ENCODE measurements around the gene VCY.
"Not testable (repeated sequence)": the region's sequence is repeated elsewhere in the genome, so short reads cannot be mapped to it uniquely, and the experiment has no call there.

The VCY gene

GRCh38 chrY:13986373-13986772 lies at the start of gene VCY:
VCY (minus strand) TSS chrY:13986473; CDS start chrY:13986440, 33 bp downstream.
- not testable (repeated sequence) for DNase-seq

DNA sequence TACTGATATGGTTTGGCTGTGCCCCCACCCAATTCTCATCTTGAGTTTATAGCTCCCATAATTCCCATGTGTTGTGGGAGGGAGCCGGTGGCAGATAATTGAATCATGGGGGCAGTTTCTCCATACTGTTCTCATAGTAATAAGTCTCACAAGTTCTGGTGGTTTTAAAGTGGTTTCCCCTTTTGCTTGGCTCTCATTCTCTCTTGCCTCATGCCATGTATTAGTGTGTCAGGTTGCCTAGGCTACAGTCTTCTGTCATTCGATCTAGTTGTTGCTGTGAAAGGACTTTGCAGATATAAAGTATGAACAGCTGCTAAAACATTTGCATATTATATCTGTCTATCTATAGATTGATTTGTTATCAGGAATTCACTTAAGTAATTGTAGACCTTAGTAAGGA lies 44.1 kb upstream of the VCY start:
- not testable (repeated sequence) for DNase-seq

DNA sequence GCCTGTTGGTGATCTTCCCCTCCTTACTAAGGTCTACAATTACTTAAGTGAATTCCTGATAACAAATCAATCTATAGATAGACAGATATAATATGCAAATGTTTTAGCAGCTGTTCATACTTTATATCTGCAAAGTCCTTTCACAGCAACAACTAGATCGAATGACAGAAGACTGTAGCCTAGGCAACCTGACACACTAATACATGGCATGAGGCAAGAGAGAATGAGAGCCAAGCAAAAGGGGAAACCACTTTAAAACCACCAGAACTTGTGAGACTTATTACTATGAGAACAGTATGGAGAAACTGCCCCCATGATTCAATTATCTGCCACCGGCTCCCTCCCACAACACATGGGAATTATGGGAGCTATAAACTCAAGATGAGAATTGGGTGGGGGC lies 25.6 kb upstream of the VCY start:
- not testable (repeated sequence) for DNase-seq

GRCh38 chrY:13942406-13942805 lies 43.9 kb downstream of the VCY start:
- not testable (repeated sequence) for DNase-seq
